22Rv1 (cell line): Measurements from ENCODE around the gene STKLD1.

Experiments
- CTCF ChIP-seq: fragments of 450-650 bp; IDR thresholded peaks from 2 replicates; pipeline ENCODE4 v1.5.1; 2017; ENCODE audit warnings: mild to moderate bottlenecking
- ZFX ChIP-seq: fragments of 450-650 bp; IDR thresholded peaks from 2 replicates; pipeline ENCODE4 v1.6.1; 2017; ENCODE audit warnings: antibody characterized with exemption, borderline replicate concordance

- TF ChIP-seq CTCF = no peak
- no peak for TF ChIP-seq ZFX
Measured at GRCh38 chr9:133342570-133342969, 33.6 kb upstream of the STKLD1 start.
